ENCODE results near the gene ZFP62.
A peak's percentile ranks its signal among the peaks of the same experiment; 100 is the strongest.

Gene ZFP62

GRCh38 chr5:180802325-180803180, 58.5 kb downstream of the ZFP62 start, which contains the start of gene MGAT1:
Gene MGAT1 (minus strand): TSS chr5:180802806. CDS start chr5:180792971, 9,835 bp downstream.
- DNase-seq (ENCODE audit: low read depth), result peak; percentile 84
- peak within 1 kb of the TSS; percentile 99 for H3K4me3 ChIP-seq (ENCODE audit: low read depth, low read length)
- no peak for TF ChIP-seq CTCF (conservative IDR thresholded peaks at IDR 0.05; ENCODE audit: low read depth, low read length)

GRCh38 chr5:180801596-180802324, 59.3 kb downstream of the ZFP62 start:
- no peak for TF ChIP-seq CTCF (conservative IDR thresholded peaks at IDR 0.05; ENCODE audit: low read depth, low read length)
- H3K4me3 ChIP-seq (ENCODE audit: low read depth, low read length), result peak overlapping the region; percentile 99
- no peak for DNase-seq (ENCODE audit: low read depth)

- DNase-seq (ENCODE audit: low read depth), result peak; percentile 77
- TF ChIP-seq CTCF (conservative IDR thresholded peaks at IDR 0.05; ENCODE audit: low read depth, low read length), result peak; percentile 30
- no peak overlapping the region for H3K4me3 ChIP-seq (ENCODE audit: low read depth, low read length)
These were observed 60.9 kb downstream of the ZFP62 start for GRCh38 chr5:180799902-180800801.

- peak; percentile 40 for TF ChIP-seq CTCF (conservative IDR thresholded peaks at IDR 0.05; ENCODE audit: low read depth, low read length)
- DNase-seq (ENCODE audit: low read depth), result no peak
- no peak overlapping the region for H3K4me3 ChIP-seq (ENCODE audit: low read depth, low read length)
These were observed 61.9 kb downstream of the ZFP62 start for GRCh38 chr5:180799194-180799593.

- no peak for DNase-seq (ENCODE audit: low read depth)
- no peak for TF ChIP-seq CTCF (conservative IDR thresholded peaks at IDR 0.05; ENCODE audit: low read depth, low read length)
- no peak overlapping the region for H3K4me3 ChIP-seq (ENCODE audit: low read depth, low read length)
These were observed 62.9 kb downstream of the ZFP62 start for GRCh38 chr5:180798193-180798592.

Data from choroid plexus epithelial cell (primary cell).